Occipital lobe (tissue), 2 donors: ENCODE results near the gene NIPBL. TPM values are rescaled to one million over a fixed set of nuclear protein-coding genes. Genes with fewer than 3 reads are reported as not detected.
"Not testable (repeated sequence)": the region's sequence is repeated elsewhere in the genome, so short reads cannot be mapped to it uniquely, and the experiment has no call there.

Source experiments
- DNase-seq: peaks from one replicate; lab custom pipeline; 2025; lab: John Stamatoyannopoulos, UW
- total RNA-seq: library from RNA; depleted of rRNA; stranded (reverse); fragments of >200 nt; gene quantifications from one replicate; pipeline ENCODE4 v1.2.3, GENCODE V29; 2014

NIPBL gene
- 74.9 TPM for total RNA-seq

DNA sequence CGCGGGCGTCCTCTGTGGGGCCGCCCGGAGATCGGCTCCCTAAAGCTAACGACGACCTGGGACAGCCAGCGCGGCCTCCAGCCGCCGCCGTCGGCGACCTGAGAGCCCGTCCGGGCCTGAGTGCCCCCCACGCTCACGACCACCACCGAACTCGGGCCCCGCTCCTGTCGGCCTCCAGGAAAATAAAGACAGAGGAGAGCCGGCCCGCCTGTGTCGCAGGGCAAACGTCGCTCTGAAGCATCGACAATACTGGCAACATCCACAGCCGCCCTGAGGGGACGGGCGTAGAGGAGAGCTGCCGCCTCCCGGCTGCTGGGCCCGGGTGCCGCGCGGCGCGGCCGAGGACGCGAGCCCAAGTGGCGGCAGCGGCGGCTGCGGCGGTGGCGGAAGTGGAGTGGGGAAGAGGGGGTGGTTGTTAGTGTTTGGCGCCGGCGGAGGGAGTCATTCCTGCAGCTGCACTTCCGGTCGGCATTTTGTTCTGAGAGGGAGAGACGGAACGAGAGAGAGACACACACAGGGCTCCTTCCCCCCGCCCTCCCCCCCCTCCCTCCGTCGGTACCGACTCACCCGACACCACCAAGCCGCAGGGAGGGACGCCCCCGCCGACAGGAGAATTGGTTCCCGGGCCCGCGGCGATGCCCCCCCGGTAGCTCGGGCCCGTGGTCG, at the start of gene NIPBL:
Gene NIPBL, plus strand, starts transcription at position 471 of the 666 bp plus-strand sequence. CDS start 76,928 bp downstream, outside the sequence.
- DNase-seq: peak; percentile 91

DNA sequence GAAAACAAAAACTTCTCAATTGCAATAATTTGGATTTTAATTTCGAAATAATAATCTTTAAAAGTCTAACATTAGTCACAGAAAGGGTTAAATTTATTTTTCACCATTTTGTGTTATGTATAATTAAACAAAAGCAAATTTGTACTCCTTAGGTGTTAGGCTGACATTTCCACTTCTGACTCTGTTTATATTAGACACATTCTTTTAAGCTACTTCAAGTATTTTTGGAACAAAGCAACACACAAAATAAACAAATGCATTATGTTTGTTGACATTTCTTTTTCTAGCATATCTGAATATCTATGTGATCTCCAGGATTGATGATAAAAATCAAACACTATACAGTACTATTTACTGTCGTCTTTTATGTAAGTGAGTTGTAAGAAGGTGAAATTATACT, 44.3 kb upstream of the NIPBL start:
- no peak for DNase-seq

GRCh38 chr5:36836831-36837230, 39.7 kb upstream of the NIPBL start:
- DNase-seq: no peak

GRCh38 chr5:36839489-36840476, 36.8 kb upstream of the NIPBL start:
- no peak for DNase-seq

GRCh38 chr5:36841677-36842076, 34.9 kb upstream of the NIPBL start:
- no peak for DNase-seq

GRCh38 chr5:36842087-36842486, 34.5 kb upstream of the NIPBL start:
- no peak for DNase-seq

DNA sequence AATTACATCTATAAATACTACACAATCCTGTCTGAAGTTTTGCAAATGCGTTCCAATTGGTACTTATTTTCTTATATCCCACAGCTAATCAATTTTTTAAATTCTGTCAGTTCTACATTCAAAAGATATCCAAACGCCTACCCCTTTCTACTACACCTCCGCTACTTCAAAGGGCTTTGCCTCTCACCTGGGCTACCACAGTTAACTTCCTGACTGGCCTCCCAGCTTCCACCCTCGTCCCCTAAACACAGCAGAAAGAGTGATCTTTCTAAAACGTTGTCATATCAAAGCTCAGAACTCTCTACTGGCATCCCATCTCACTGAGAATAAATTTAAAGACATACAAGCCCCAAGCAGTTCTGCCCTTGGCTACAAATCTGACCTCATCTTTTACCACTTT, 32.3 kb upstream of the NIPBL start:
- no peak for DNase-seq

DNA sequence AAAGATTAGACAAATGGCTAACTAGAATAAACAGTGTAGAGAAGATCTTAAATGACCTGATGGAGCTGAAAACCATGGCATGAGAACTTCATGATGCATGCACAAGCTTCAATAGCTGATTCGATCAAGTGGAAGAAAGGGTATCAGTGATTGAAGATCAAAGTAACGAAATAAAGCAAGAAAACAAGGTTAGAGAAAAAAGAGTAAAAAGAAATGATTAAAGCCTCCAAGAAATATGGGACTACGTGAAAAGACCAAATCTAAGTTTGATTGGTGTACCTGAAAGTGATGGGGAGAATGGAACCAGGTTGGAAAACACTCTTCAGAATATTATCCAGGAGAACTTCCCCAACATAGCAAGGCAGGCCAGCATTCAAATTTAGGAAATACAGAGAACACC, 28.0 kb upstream of the NIPBL start:
- not testable (repeated sequence) for DNase-seq

DNA sequence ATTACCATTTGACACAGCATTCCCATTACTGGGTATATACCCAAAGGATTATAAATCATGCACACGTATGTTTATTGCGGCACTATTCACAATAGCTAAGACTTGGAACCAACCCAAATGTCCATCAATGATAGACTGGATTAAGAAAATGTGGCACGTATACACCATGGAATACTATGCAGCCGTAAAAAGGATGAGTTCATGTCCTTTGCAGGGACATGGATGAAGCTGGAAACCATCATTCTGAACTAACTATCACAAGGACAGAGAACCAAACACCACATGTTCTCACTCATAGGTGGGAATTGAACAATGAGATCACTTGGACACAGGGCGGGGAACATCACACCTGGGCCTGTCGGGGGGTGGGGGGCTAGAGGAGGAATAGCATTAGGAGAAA, 23.7 kb upstream of the NIPBL start:
- not testable (repeated sequence) for DNase-seq

- no peak for DNase-seq
Observed at GRCh38 chr5:36854402-36855140, 22.0 kb upstream of the NIPBL start.

DNA sequence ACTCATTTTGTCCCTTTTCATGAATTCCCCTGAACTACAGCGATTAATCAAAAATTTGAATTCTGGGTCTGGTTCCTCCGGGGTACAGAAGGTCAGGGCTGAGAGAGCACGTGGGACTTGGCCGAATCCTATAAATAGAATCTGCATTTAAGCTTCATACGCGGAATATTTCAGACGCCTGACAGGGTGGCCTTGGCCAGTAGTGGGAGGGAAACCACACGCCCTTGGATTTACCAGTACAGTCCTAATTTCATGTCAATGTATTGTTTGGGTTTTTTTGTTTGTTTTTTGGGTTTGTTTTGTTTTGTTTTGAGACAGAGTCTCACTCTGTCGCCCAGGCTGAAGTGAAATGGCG, 21.5 kb upstream of the NIPBL start:
- DNase-seq: no peak

DNA sequence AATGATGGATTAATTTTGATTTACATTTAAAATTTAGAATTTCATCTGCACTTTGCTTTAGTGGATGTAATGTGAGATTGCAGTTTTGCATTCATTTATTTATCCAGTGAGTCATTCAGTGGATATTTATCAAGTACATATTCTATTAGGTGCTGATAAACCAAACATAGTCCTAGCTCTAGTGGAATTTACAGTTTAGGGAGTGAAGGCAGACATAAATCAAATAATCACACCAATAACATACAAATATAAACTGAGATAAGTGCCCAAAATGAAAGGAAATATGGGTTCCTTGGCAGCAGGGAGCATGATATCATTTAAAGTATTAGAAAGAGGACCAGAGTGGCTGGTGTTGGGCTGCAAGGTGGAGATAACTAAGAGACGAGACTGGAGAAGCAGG, 14.7 kb upstream of the NIPBL start:
- no peak for DNase-seq

- no peak for DNase-seq
Observed at GRCh38 chr5:36870399-36871040, 6.0 kb upstream of the NIPBL start.

- no peak for DNase-seq
Observed at GRCh38 chr5:36874465-36874864, 2.1 kb upstream of the NIPBL start.

DNA sequence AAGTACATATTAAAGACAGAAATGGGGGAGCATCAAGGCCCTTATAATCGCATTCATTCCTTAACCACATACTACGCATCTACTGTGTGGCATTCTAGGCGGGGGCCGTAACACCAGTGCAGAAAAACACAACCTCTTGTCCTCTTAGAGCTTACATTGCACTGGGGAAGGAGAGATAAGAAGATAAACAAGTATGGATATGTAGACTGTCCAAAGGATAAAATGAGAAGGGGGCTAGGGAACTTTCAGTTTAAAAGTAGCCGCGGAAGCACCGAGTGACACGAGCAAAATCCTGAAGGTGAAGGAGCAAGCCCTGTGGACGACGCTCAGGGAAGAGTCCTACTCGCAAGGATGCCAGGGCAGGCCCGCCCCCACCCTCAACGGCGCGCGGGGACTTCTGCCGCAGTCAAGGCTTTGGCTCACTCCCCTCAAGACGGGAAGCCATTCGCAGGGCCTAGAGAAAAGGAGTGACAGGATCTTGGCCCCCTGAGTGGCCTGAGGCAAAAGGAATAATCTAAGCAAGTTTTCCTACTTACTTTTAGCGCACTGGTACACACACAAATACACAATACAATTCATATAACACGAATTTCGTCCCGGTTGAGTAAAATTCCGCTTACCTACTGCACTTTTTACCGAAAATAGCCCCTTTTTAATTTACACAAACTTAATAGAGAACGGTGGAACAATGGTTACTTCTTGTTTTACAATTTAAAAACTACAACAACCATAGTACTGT, 1.3 kb upstream of the NIPBL start:
- DNase-seq: peak; percentile 32

DNA sequence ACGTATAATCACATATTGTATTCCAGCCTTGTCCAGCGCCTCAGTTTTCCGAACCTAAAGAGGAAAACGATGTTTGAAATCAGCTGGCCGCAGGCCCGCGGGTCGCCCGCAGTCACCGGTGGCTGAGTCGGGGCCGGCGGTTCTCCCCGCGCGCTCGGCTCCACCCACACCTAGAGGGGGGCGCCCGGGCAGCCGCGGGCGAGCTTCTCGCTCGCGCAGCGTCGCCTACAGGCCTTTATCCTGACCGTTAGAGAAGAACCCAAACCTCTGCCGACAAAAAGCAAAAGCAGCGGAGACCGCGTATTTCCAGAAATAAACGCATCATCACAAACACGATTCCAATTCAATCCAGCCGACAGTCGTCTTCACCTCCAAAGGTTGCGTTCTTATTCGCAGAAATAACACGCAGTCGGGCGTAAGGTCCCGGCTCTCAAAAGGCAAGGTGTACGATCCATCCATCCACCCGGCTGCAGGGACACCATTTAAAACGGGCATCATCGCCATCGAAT, 725 bp upstream of the NIPBL start:
- peak; percentile 68 for DNase-seq

GRCh38 chr5:36876965-36877666, 547 bp downstream of the NIPBL start:
- DNase-seq: peak; percentile 75

DNA sequence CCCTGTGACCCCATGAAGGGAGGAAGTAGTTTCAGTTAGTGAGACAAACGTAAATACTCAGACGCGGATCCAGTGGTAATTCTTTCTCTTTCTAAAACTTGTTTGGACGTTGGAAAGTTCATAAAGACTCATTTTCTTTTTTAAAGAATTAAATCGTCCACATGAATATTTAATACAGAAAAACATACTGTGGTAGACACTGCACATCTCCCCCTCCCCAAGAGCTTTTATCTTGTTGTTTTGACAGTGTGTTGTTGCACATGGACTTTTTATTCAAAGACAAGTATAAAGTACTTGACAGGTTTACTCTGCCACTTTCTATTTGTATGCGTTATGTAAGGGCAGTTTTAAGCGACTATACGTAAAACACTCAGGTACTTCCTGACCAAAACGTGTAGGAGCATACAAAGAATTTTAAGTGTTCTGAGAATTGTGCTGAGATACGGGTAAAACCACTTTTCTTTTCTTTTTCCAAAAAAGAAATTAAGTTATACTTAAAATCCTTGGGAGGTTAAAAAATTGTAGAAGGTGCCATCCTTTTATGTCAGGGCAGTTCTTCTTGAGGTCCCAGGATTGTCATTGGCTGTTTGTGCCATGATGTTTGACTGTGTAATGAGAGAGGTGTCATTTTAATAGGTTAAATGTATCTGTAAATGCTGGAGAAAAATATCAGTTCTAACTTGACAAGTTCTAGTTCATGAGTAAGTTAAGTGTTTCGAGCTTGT, 1.3 kb downstream of the NIPBL start:
- no peak for DNase-seq

GRCh38 chr5:36878392-36879082, 2.0 kb downstream of the NIPBL start:
- no peak for DNase-seq
